GM18502 (cell line): Measurements from ENCODE around the gene RARRES2.
A peak's percentile ranks its signal among the peaks of the same experiment; 100 is the strongest.

Experiments
- ATAC-seq: cut with Tn5 transposase; IDR thresholded peaks from one replicate; pipeline ENCODE4 v1.9.1; 2021; ENCODE audit warnings: mild to moderate bottlenecking; ENCODE audit not compliant: unreplicated experiment, poor library complexity

The RARRES2 gene

GRCh38 chr7:150363872-150364271 lies 22.4 kb upstream of the RARRES2 start:
- ATAC-seq = no peak

GRCh38 chr7:150363370-150363769 lies 21.9 kb upstream of the RARRES2 start:
- no peak for ATAC-seq

DNA sequence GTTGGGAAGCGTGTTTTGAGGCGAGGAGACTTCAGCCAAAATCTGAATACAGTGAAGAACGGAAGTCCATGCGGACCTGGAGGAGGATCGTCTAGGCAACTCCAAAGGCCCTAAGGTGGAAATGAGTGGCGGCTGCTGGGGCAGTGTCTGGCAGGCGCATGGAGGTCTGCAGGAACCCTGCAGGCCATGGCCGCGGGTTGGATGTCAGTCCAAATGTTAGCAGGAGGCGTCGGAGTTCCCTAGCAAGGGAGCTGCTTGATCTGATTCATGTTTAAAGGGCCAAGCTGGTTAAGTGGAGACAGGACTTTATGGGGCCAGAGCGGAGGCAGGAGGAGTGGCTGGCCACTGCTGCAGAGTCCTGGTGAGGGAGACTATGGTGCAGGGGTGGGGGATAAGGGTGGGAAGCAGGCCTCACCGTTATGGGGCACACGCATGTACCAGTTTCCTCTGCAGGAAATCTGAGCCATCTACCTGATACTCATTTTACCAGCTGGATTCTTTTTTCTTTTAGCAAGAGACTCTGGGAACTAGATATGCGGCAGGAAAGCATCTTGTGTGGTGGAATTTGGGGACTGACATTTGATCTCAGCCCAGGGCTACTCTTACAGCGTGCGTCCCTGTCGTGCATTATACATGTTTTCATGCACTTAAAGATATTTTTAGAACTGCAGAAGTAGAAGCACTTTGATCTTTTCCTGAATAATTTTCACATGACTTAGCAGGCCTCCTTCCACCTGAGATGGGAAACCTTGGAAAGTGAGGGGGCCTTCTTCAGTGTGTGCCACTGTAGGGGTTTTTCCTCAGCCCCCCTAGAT lies 20.6 kb upstream of the RARRES2 start:
- no peak for ATAC-seq

DNA sequence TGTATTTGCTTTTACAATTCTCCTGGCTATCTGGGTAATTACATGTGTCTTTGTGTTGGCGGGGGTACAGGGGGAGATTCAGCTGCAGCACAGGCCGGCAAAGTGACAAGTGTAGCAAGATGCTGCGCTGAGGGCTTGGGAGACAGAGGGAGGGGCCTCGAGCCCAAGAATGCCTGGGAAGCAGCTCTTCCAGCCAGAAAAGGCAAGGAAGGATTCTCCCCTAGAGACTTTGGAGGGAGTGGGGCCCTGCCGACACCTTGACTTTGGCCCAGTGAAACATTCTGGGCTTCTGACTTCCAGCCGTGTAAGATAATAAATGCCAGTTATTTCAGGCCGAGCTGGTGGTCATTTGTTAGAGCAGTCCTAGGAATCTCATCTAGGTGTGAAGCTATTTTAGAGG lies 20.0 kb upstream of the RARRES2 start:
- no peak for ATAC-seq

- ATAC-seq = no peak
These were observed 19.1 kb upstream of the RARRES2 start for GRCh38 chr7:150360363-150361058.

- no peak for ATAC-seq
These were observed 18.4 kb upstream of the RARRES2 start for GRCh38 chr7:150359622-150360362.

GRCh38 chr7:150358988-150359621 lies 17.7 kb upstream of the RARRES2 start:
- no peak for ATAC-seq

DNA sequence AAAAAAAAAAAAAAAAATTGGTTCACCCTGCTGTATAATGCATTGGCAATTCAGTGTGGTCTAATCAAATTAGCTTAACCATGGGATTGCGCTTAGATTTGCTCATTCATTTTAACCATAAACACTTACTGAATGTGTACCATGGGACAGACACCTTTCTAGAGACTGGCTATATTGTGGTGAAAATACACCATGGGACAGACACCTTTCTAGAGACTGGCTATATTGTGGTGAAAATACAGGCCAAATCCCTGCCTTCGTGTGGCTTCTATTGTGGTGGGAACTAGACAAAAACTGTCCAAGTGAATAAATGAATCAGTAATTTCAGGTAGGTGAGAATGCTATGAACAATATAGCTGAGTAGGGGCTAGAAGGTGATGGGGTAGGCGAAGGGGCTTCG lies 17.0 kb upstream of the RARRES2 start:
- no peak for ATAC-seq

GRCh38 chr7:150357771-150358427 lies 16.5 kb upstream of the RARRES2 start:
- ATAC-seq = peak; percentile 31

DNA sequence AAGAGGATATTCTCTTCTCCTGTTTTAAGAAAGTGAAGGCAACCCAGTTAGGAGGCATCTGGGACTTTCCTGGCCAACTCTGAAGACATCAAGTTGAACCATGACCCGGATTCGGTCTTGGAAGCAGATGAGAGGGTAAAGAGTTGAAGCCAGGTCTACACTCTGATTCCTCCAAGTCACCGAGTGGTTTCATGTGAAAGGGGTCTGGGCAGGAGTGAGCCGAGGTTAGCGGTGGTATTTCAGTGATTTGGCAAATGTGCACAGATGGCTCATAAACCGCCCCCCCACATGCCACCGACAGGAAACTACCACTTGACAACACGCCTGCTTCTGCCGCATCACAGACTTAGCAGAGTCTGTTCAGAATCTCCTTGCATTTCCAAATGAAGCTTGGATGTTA lies 15.8 kb upstream of the RARRES2 start:
- peak; percentile 75 for ATAC-seq

- no peak for ATAC-seq
These were observed 15.0 kb upstream of the RARRES2 start for GRCh38 chr7:150356265-150356897.

DNA sequence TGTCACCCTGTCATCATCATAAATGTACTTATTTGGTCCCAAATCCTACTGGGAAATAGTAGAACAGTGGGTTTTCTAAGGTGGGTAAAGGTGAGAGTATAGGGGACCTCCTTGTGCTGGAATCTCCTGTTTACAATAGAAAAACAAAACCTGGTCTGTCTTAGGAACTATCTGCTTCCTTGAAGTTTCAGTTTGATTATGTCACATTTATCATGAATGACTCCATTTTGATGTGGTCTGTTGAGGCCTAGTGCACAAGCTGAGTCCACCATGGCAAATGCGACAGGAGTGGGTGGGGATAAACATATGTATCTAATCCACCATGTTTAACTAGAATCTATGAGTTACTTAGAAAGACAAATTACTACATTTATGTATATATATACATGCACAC lies 14.2 kb upstream of the RARRES2 start:
- ATAC-seq = no peak

GRCh38 chr7:150351587-150352194 lies 10.3 kb upstream of the RARRES2 start:
- ATAC-seq = no peak

GRCh38 chr7:150346922-150347321 lies 5.5 kb upstream of the RARRES2 start:
- ATAC-seq = no peak

DNA sequence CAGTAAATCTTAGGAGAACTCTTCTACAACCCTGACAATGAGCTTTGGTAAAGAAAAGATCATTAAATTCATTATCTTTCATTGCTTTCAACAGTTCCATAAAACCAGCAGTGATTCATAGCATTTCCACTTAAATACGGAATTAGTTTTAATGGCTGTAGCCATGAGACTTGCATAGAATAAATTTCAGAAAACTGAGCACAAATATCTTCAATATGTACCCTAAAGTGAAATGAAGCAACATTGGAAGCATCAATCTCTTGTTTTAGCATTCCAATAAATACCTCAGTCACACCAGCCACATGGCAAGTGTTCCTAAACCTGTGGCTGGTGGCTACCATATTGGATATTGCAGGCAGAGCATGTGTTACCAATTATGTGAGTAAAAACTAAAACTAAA lies 3.6 kb upstream of the RARRES2 start:
- no peak for ATAC-seq

DNA sequence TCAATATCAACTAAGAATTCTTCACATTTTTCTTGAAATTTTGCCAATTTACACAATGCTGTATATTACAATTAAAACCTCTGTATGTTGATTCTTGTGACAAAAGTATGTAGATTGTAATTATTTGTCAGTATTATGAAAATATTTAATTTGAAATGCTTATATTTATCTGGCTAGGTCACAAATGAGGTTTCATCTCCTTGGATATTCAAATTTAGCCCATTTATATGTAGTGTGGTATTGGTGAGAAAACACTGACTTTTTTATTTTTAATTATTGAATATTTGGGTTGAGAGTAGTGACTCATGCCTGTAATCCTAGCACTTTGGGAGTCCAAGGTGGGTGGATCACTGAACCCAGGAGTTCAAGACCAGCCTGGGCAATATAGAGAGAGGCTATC lies 2.9 kb upstream of the RARRES2 start:
- ATAC-seq = no peak

DNA sequence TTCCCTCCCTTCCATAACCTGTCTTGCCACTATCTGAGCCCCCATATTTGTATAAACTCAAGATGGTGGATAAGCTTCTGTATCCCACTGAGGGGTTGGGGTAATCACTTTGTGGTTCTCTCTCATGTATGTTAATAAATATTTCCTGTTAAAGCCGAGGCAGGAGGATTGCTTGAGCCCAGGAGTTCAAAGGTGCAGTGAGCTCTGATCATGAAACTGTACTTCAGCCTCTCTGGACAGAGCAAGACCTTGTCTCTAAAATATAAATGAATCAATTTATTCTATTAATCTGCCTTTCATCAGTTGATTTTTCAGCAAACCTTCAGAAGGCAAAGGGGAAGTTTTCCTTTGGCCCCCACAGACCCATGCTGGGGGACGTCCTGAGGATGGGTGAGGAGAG lies 1.8 kb upstream of the RARRES2 start:
- ATAC-seq = no peak

DNA sequence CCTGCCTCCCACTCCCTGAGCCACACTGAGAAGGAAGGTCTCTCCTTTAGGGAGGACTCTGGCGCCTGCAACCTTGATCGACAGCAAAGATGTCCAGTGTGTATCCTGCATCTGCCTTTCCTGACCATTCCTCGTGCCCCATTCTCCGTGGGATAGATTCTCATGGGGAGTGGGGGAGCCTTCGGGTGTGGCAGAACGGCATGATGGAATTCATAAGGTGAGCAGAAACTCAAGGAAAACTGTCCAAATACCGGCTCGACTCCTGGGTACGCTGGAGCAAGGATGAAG lies 636 bp upstream of the RARRES2 start:
- ATAC-seq = no peak

DNA sequence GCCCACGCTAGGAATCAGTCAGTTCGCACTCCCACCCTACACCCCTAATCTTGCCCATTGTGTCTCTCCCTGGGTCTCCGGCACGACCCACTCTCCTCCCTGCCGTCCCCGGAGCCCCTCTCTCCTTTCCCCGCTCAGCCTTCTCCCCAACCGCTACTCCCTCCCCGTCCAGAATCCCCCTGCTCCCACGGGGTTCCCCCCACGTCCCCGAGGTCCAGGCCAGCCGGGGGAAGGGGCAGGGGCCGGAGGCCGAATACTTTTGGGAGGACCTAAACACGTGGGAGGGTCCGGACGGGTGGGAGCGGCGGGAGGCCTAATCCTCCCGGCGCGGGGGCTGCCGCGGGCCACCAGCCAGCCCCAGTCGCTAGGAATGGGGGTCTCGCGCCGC lies 560 bp downstream of the RARRES2 start:
- no peak for ATAC-seq
